Activated CD4-positive, alpha-beta memory T cell treated with anti-CD3 and anti-CD28 coated beads for 36 hours (primary cell): ENCODE measurements around the gene MAP7D2. TPM values are rescaled to one million over a fixed set of nuclear protein-coding genes. Genes with fewer than 3 reads are reported as not detected.

Experiments used
- CTCF ChIA-PET: fragments of 350-600 bp; sonication (Branson Sonifier 250); formaldehyde crosslinking; loops from one replicate; lab custom pipeline; 2021; ENCODE audit warnings: antibody characterized with exemption, inconsistent platforms; lab: Charles Lee
- POLR2A ChIA-PET: fragments of 350-600 bp; sonication (Branson Sonifier 250); formaldehyde crosslinking; loops from one replicate; lab custom pipeline; 2021; ENCODE audit warnings: antibody characterized with exemption; lab: Charles Lee
- DNase-seq: peaks from one replicate; pipeline ENCODE4 v3.0.0-alpha.2; 2020
- H3K27ac Mint-ChIP-seq: one replicate; pipeline ENCODE4 v1.8.0; 2021; ENCODE audit warnings: mixed read lengths
- H3K27me3 Mint-ChIP-seq: one replicate; pipeline ENCODE4 v1.8.0; 2021; ENCODE audit warnings: mixed read lengths
- H3K36me3 Mint-ChIP-seq: one replicate; pipeline ENCODE4 v1.8.0; 2021; ENCODE audit warnings: mixed read lengths
- H3K4me1 Mint-ChIP-seq: one replicate; pipeline ENCODE4 v1.8.0; 2021; ENCODE audit warnings: low read depth, mixed read lengths
- H3K4me3 Mint-ChIP-seq: one replicate; pipeline ENCODE4 v1.8.0; 2021; ENCODE audit warnings: mild to moderate bottlenecking, mixed read lengths
- H3K9me3 Mint-ChIP-seq: one replicate; pipeline ENCODE4 v1.8.0; 2021; ENCODE audit warnings: mixed read lengths
- intact Hi-C: fragments of 100-400 bp; cut with micrococcal nuclease; formaldehyde crosslinking; loops from one replicate; pipeline ENCODE4 v1.15.1; 2023
- total RNA-seq, 2 experiments: library from RNA; stranded (reverse); gene quantifications; one replicate each; pipeline ENCODE4 v1.2.3, GENCODE V29; 2021

The MAP7D2 gene
- total RNA-seq, 2 experiments from 2014 or later = 0.22 to 0.24 TPM

DNA sequence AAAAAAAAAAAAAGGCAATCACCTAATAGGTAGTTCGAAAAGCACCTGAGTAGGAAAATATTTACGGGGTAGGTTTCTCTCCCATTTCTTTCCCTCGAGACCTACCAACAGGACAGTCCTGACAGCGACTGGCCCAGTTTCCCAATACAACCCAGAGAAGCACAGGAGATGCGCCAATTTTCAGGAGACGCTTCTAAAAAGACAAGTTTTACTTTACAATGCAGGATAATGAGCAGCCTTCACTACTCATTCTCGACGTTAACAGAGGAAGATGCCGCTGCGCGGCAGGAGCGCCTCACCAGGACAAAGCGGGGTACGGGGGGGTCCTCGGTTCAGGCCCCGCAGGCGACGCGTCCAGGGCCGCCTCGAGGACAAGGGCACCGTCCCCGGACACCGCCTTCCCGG lies 126.6 kb downstream of the MAP7D2 start:
- no peaks in the 10 kb centered on the region for H3K9me3 Mint-ChIP-seq
- H3K27me3 Mint-ChIP-seq = no peaks in the 10 kb centered on the region
- DNase-seq = peak; percentile 29
- intact Hi-C loops = loop anchor here (2.0 to 10.0 kb wide), 3 partner anchors 25 to 441 kb away; no protein-coding TSS in a partner anchor
- peak overlapping the region; percentile 49 for H3K27ac Mint-ChIP-seq
- ChIA-PET CTCF (interaction anchor here (1.0 to 2.5 kb wide), 2 partner anchors 85 kb away, joined by 4 to 15 read pairs; no protein-coding TSS in a partner anchor), POLR2A (no interaction called here)
- H3K36me3 Mint-ChIP-seq = peaks cover 5% of the 10 kb centered on the region
- peaks cover 10% of the 10 kb centered on the region for H3K4me1 Mint-ChIP-seq
- peak overlapping the region; percentile 87 for H3K4me3 Mint-ChIP-seq

DNA sequence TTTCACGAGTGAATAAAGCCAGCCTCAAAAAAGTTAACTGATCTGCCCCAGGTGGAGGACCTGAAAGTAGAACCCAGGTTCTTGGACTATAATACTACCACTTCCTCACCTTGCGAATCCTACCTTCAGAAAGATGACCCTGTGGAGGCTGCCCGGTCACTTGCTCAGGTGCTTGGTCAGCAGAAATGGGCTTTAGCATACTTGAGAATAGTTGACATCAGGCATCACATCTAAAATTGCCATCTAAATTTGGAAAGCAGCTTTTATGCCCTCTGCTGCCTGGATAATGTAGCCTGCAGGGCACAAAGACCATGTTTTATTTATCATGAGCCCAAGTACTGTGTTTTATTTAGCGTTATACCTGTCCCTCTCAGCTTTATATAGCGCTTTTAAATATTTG lies 128.9 kb downstream of the MAP7D2 start:
- no peaks in the 10 kb centered on the region for H3K27me3 Mint-ChIP-seq
- no peak overlapping the region for H3K27ac Mint-ChIP-seq
- CTCF ChIA-PET = no interaction called here
- peaks cover 10% of the 10 kb centered on the region for H3K4me1 Mint-ChIP-seq
- H3K4me3 Mint-ChIP-seq = no peak overlapping the region
- POLR2A ChIA-PET = no interaction called here
- H3K36me3 Mint-ChIP-seq = peaks cover 5% of the 10 kb centered on the region
- DNase-seq = no peak
- no peaks in the 10 kb centered on the region for H3K9me3 Mint-ChIP-seq
- intact Hi-C loops = no loop called here

DNA sequence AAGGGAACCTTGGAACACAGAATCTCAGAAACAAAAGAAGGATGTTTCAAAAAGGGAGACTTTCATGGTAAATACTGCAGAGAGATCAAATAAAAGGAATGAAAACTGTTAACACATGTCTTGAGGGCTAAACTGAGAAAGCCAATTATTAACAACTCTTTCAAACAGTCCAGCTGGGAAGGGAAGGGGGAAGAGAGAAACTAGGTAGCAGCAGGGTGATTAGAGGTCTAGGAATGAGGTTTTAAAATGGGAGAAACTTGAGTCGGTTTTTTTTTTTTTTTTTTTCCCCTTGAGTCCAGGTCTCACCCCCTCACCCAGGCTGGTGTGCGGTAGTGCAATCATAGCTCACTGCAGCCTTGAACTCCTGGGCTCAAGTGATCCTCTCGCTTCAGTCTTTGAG lies 130.2 kb downstream of the MAP7D2 start:
- H3K4me3 Mint-ChIP-seq = no peak overlapping the region
- H3K27ac Mint-ChIP-seq = no peak overlapping the region
- CTCF ChIA-PET = no interaction called here
- no peaks in the 10 kb centered on the region for H3K27me3 Mint-ChIP-seq
- peaks cover 5% of the 10 kb centered on the region for H3K36me3 Mint-ChIP-seq
- intact Hi-C loops = no loop called here
- POLR2A ChIA-PET = no interaction called here
- DNase-seq = no peak
- H3K4me1 Mint-ChIP-seq = peaks cover 9% of the 10 kb centered on the region
- H3K9me3 Mint-ChIP-seq = no peaks in the 10 kb centered on the region

DNA sequence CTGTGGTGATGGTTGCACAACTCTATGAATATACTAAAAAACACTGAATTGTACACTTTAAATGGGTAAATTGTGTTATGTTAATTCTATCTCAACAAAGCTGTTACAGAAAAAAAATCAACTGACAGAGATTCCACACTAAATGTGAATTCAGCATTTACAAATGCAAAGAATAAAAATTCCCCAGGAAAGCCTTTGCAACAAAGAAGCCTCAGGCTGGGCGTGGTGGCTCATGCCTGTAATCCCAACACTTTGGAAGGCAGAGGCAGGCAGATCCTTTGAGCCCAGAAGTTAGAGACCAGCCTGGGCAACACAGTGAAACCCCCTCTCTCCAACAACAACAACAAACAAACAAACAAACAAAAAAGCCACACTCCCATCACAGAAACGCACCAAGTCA lies 134.8 kb downstream of the MAP7D2 start:
- CTCF ChIA-PET = no interaction called here
- intact Hi-C loops = no loop called here
- peaks cover 12% of the 10 kb centered on the region for H3K4me1 Mint-ChIP-seq

DNA sequence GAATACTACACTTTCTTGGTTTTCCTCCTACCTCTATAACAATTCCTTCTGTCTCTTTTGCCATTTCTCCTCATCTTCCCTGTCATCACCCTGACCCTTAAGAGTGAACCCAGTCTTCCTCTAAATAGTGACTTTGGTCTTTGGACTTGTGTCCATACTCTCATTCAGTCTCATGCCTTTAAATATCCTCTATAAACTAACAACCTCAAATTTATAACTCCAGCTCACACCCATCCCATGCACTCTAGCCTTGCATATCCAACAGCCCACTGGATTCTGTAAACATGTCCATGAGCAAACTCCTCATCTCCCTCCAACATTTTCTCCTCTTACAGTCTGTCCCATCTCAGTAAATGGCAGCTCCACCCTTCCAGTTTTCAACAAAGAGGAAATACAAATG lies 140.9 kb downstream of the MAP7D2 start:
- peaks cover 16% of the 10 kb centered on the region for H3K36me3 Mint-ChIP-seq
- H3K27me3 Mint-ChIP-seq = no peaks in the 10 kb centered on the region
- H3K27ac Mint-ChIP-seq = no peak overlapping the region
- ChIA-PET POLR2A (no interaction called here), CTCF (no interaction called here)
- intact Hi-C loops = no loop called here
- no peak overlapping the region for H3K4me3 Mint-ChIP-seq
- no peak for DNase-seq
- H3K4me1 Mint-ChIP-seq = peaks cover 24% of the 10 kb centered on the region
- peaks cover 8% of the 10 kb centered on the region for H3K9me3 Mint-ChIP-seq

More for the DNA sequence above, 134.8 kb downstream of the MAP7D2 start:
- H3K27ac Mint-ChIP-seq = no peak overlapping the region
- POLR2A ChIA-PET = no interaction called here
- H3K36me3 Mint-ChIP-seq = peaks cover 16% of the 10 kb centered on the region
- DNase-seq = no peak
- H3K9me3 Mint-ChIP-seq = peaks cover 8% of the 10 kb centered on the region
- H3K4me3 Mint-ChIP-seq = no peak overlapping the region
- H3K27me3 Mint-ChIP-seq = no peaks in the 10 kb centered on the region

DNA sequence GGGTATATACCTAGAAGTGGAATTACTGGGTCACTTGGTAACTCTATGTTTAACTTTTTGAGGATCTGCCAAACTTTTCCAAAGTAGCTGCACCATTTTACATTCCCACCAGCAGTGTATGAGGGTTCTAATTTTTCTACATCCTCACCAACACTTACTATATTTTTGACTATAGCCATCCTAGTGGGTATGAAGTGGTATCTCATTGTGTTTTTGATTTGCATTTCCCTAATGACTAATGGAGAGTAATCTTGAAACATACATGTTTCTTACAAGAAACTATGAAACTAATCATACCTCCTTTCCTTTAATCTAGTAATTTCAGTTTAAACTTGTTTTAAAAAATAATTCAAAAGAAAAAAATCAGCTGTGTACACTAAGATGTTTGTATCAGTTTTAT lies 143.7 kb downstream of the MAP7D2 start:
- H3K36me3 Mint-ChIP-seq = peaks cover 12% of the 10 kb centered on the region
- peaks cover 4% of the 10 kb centered on the region for H3K9me3 Mint-ChIP-seq
- H3K4me1 Mint-ChIP-seq = peaks cover 20% of the 10 kb centered on the region
- no peak overlapping the region for H3K4me3 Mint-ChIP-seq
- intact Hi-C loops = no loop called here
- no peak overlapping the region for H3K27ac Mint-ChIP-seq
- ChIA-PET CTCF (no interaction called here), POLR2A (no interaction called here)
- DNase-seq = no peak
- no peaks in the 10 kb centered on the region for H3K27me3 Mint-ChIP-seq

DNA sequence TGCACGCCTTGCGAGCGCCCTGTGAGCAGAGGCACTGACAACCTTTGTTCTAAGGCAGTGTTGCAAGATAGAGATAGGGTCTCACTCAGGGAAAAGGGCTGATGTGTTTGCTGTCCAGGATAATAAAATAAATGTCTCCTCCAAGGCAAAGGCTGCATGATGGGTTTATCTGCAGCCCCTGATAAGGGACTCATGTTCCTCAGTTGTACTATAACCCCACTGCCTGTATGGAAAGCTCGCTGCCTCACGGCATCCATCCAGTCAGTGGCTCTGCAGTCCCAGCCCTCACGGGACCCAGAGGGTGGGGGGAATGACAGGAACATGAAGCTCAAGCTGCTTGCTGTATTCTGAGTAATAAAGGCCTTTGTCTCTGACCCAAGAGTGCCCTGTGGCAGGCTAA lies 148.4 kb downstream of the MAP7D2 start:
- DNase-seq = no peak
- intact Hi-C loops = no loop called here
- Mint-ChIP-seq H3K36me3 (peaks cover 12% of the 10 kb centered on the region), H3K9me3 (no peaks in the 10 kb centered on the region), H3K4me3 (no peak overlapping the region), H3K27me3 (no peaks in the 10 kb centered on the region), H3K4me1 (peaks cover 19% of the 10 kb centered on the region), H3K27ac (no peak overlapping the region)
- ChIA-PET CTCF (no interaction called here), POLR2A (no interaction called here)

DNA sequence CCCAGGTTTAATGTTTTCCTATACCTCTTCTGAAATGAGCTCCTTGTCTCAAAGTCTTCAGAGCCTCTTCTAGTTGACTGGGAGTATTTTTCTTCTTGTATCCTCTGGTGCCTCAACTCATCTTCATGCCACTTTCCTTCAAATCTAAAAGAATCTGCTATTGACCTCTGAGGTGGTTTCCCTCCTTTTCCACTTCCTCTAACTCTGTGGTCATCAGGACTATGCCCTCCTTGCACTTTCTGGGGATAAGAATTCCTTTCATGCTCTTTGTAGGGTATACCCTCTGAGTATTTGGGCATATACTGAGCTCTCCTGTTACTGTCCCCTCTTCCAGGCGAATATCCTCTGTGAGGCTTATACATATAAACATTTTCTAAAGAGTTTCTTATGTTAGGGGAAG lies 150.7 kb downstream of the MAP7D2 start:
- no peak for DNase-seq
- CTCF ChIA-PET = no interaction called here
- Mint-ChIP-seq H3K4me1 (peaks cover 13% of the 10 kb centered on the region), H3K36me3 (peaks cover 13% of the 10 kb centered on the region), H3K9me3 (no peaks in the 10 kb centered on the region), H3K4me3 (no peak overlapping the region), H3K27me3 (no peaks in the 10 kb centered on the region), H3K27ac (no peak overlapping the region)
- POLR2A ChIA-PET = no interaction called here
- intact Hi-C loops = no loop called here

DNA sequence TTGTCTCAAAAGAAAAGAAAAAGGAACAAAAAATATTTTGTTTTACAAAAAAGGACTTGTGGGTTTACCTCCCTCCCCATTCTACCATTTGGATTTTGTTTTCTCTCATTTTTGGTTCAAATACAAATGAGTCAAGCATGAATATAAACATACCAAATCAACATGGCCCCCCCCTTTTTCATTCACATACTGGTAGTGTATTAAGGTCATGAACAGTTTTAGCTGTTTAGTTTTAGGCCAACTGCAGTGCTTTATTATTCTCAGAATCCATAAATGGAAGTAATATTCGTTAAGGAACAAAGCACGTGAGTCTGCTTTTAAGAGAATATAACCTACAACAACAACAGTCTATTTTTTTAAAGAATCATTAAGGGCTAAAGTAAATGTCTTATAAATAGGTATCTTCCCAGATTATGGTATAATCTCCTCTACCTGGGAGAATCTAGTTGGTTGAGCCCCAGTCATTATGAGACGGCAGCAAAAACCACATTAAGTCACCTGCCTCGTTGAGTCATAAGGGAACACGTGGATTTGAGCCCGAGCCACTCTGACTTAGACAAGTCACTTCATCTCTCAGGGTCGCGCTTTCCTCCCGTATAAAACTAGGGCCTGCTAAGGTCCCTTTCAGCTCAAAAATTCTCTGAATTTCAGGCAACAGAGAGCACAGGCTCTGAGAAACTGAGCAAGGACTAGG lies 152.5 kb downstream of the MAP7D2 start:
- ChIA-PET CTCF (no interaction called here), POLR2A (no interaction called here)
- intact Hi-C loops = loop anchor here (2.0 kb wide), 2 partner anchors 27 to 59 kb away; partner anchors contain the start of gene BCLAF3
- Mint-ChIP-seq H3K9me3 (no peaks in the 10 kb centered on the region), H3K27me3 (no peaks in the 10 kb centered on the region), H3K27ac (no peak overlapping the region), H3K4me1 (peaks cover 18% of the 10 kb centered on the region), H3K4me3 (no peak overlapping the region), H3K36me3 (peaks cover 14% of the 10 kb centered on the region)
- DNase-seq = peak; percentile 65

DNA sequence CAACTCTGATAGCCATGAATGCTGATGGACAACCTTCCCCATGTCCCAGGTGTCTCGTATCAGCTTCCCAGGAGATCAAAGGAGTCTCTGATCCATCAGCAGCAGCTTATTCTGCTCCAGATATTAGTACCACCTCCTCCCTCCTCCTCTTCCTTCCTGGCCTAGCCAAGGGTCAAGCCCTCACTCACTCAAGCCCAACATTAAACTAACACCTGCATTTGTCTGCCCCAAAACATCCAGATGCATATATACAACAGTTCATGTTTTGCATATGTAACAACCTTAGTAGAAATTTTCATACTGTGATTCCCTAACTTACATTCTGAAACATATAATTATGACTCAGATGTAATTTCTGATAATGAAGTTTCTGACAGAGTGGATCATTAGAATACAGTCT lies 155.8 kb downstream of the MAP7D2 start:
- Mint-ChIP-seq H3K27me3 (no peaks in the 10 kb centered on the region), H3K27ac (no peak overlapping the region), H3K9me3 (no peaks in the 10 kb centered on the region), H3K4me1 (peaks cover 18% of the 10 kb centered on the region), H3K36me3 (peaks cover 13% of the 10 kb centered on the region), H3K4me3 (no peak overlapping the region)
- CTCF ChIA-PET = no interaction called here
- intact Hi-C loops = no loop called here
- POLR2A ChIA-PET = no interaction called here
- no peak for DNase-seq

DNA sequence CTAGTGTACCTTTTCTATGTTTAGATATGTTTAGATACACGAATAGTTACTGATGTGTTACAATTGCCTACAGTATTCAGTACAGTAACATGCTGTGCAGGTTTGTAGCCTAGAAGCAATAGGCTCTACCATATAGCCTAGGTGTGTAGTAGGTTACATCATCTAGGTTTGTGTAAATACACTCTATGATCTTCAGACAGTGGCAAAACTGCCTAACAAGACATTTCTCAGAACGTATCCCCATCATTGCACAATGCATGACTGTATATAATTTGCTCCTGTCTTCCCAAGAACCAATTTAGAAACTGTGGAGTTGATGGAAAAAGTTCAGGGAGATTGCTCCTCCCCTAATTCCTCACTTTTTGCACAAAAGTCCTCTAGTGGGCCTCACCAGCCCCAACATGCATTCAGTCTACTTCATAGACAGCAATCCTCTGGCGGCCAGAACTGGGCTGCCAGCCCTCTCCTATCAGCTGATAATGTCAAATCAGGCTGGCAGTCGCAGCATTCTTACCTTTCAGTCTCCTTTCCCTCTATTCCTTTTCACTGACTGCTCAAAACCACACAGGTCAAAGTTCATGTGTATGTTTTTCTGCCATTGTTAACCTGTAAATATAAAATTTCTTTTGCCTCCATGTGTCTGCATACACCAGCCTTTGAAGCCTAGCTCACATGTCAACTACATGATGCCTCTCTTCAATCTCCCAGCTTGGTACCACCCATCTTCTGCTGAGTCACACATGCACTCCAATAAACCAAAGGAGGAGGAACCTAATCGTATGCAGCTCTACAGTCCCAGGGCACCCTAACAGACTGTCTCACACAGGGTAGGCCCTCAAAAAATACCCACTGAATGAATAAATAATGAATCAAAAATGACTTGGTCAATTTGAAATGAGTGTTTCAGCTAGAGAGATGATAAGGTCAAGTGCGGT lies 157.9 kb downstream of the MAP7D2 start:
- DNase-seq = no peak
- Mint-ChIP-seq H3K27me3 (no peaks in the 10 kb centered on the region), H3K4me1 (peaks cover 10% of the 10 kb centered on the region), H3K36me3 (peaks cover 6% of the 10 kb centered on the region), H3K9me3 (no peaks in the 10 kb centered on the region), H3K4me3 (no peak overlapping the region), H3K27ac (no peak overlapping the region)
- ChIA-PET CTCF (no interaction called here), POLR2A (no interaction called here)
- intact Hi-C loops = no loop called here

DNA sequence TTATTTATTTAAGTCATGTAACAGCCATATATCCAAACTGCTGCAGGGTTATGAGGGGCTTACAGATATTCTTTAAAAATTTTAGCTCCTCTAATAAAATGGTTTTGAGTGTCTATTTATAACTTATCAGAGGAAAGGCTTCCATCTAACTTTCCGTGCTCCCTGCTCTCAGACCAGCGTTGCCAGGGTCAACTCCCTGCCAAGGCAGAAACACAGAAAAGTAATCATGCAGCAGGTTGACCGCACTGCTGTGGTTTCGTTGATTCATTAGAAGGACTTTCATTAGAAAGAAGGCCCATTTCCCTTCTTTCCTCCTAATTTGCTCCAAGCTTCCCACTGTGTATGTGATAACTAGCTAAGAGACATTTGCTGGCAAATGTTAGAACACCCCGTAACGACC lies 159.8 kb downstream of the MAP7D2 start:
- ChIA-PET POLR2A (no interaction called here), CTCF (interaction anchor here (1.9 kb wide), 1 partner anchor 52 kb away, joined by 5 read pairs; no protein-coding TSS in a partner anchor)
- no peaks in the 10 kb centered on the region for H3K27me3 Mint-ChIP-seq
- intact Hi-C loops = no loop called here
- no peak overlapping the region for H3K4me3 Mint-ChIP-seq
- peaks cover 4% of the 10 kb centered on the region for H3K36me3 Mint-ChIP-seq
- H3K27ac Mint-ChIP-seq = no peak overlapping the region
- H3K4me1 Mint-ChIP-seq = peaks cover 10% of the 10 kb centered on the region
- no peaks in the 10 kb centered on the region for H3K9me3 Mint-ChIP-seq
- DNase-seq = no peak
